Measurements from ENCODE around the gene FETUB.

DNA sequence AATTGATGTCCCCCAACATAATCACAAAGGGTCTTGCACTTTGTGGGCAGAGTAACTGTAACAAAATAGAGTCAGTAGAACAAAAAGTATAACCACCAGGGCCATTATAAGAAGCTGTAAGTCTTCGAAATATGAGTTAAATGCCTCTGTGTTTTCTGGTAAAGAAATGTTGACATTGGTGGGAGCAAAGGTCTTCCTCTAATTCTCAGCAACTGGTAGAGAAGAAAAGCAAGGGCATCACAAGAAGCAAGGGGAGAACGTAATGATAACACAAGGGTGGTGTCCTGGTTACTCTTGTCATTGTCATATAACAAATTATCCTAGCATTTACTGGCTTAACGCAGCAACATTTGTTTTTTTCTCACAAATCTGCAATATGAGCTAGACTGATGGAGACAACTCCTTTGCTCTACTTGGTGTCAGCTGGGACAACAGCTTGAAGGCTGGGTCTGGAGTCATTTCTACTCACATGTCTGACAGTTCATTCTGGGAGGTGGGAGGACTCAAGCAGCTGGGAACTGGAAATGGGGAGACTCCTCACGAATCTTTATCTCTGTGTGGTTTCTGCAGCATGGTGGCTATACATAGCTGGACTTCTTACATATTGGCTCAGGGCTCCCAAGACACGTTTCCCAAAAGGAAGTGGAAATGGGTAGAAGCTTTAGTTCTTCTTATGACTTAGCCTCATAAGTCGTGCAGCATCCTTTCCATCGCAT lies 49.5 kb upstream of the FETUB start:
- no peak for TF ChIP-seq POLR2A (IDR thresholded peaks at IDR 0.05)
- TF ChIP-seq, protein P1, sequence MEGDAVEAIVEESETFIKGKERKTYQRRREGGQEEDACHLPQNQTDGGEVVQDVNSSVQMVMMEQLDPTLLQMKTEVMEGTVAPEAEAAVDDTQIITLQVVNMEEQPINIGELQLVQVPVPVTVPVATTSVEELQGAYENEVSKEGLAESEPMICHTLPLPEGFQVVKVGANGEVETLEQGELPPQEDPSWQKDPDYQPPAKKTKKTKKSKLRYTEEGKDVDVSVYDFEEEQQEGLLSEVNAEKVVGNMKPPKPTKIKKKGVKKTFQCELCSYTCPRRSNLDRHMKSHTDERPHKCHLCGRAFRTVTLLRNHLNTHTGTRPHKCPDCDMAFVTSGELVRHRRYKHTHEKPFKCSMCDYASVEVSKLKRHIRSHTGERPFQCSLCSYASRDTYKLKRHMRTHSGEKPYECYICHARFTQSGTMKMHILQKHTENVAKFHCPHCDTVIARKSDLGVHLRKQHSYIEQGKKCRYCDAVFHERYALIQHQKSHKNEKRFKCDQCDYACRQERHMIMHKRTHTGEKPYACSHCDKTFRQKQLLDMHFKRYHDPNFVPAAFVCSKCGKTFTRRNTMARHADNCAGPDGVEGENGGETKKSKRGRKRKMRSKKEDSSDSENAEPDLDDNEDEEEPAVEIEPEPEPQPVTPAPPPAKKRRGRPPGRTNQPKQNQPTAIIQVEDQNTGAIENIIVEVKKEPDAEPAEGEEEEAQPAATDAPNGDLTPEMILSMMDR (IDR thresholded peaks at IDR 0.05) = no peak

Data from Peyer's patch (tissue), 4 donors.